HEK293 (cell line): ENCODE measurements around the gene DCAF8.

ENCODE experiments used
- CTCF ChIA-PET: fragments of 350-600 bp; formaldehyde crosslinking; extraction: SDS; loops from one replicate; lab custom pipeline; 2021; ENCODE audit warnings: antibody characterized with exemption; lab: Yijun Ruan, JAX
- POLR2A ChIA-PET: fragments of 300-600 bp; formaldehyde crosslinking; extraction: SDS; loops from one replicate; lab custom pipeline; 2020; ENCODE audit warnings: antibody characterized with exemption, inconsistent platforms; lab: Yijun Ruan, JAX
- H3K27ac ChIP-seq: fragments of 200-500 bp; sonication (Bioruptor generic); 2 replicates; pipeline ENCODE4 v1.5.1; 2014; ENCODE audit warnings: low read depth, low read length, control low read depth, inconsistent platforms; ENCODE audit errors: extremely low read depth
- H3K36me3 ChIP-seq, 2 experiments: fragments of 200-500 bp in 1 of 2; sonication (Bioruptor generic) in 1 of 2; 1 replicate in 1 of 2; 2 replicates in 1 of 2; pipeline ENCODE4 v1.5.1; 2014 to 2017; ENCODE audit warnings: inconsistent platforms in 2 of 2, low read length in 2 of 2; ENCODE audit not compliant: control insufficient read depth in 2 of 2, insufficient read depth in 1 of 2
- H3K4me1 ChIP-seq: fragments of 200-500 bp; sonication (Bioruptor generic); 2 replicates; pipeline ENCODE4 v1.5.1; 2014; ENCODE audit warnings: mild to moderate bottlenecking, low read length, inconsistent platforms; ENCODE audit not compliant: control insufficient read depth, insufficient read depth
- H3K4me3 ChIP-seq: 2 replicates; pipeline ENCODE4 v1.5.1; 2011; ENCODE audit warnings: low read depth, mild to moderate bottlenecking, control low read depth, low read length, moderate library complexity
- H3K9me3 ChIP-seq: fragments of 200-500 bp; sonication (Bioruptor generic); 2 replicates; pipeline ENCODE4 v1.5.1; 2014; ENCODE audit warnings: low read depth, low read length, inconsistent platforms; ENCODE audit not compliant: control insufficient read depth, insufficient read depth
- SP2 ChIP-seq: fragments of 450-650 bp; formaldehyde crosslinking; IDR thresholded peaks from 2 replicates; pipeline ENCODE4 v1.5.1; 2016; ENCODE audit warnings: missing biosample characterization, missing genetic modification characterization
- ZIC2 ChIP-seq: fragments of 450-650 bp; formaldehyde crosslinking; IDR thresholded peaks from 2 replicates; pipeline ENCODE4 v1.5.1; 2016; ENCODE audit warnings: missing biosample characterization, missing genetic modification characterization
- ZNF16 ChIP-seq: fragments of 450-650 bp; formaldehyde crosslinking; IDR thresholded peaks from 2 replicates; pipeline ENCODE4 v1.5.1; 2016; ENCODE audit warnings: low read depth, missing biosample characterization, missing genetic modification characterization
- ZNF426 ChIP-seq: fragments of 450-650 bp; formaldehyde crosslinking; IDR thresholded peaks from 2 replicates; pipeline ENCODE4 v1.5.1; 2017; ENCODE audit warnings: missing biosample characterization, missing genetic modification characterization, mild to moderate bottlenecking, inconsistent platforms, moderate library complexity
- ZNF664 ChIP-seq: fragments of 450-650 bp; formaldehyde crosslinking; IDR thresholded peaks from 2 replicates; pipeline ENCODE4 v1.5.1; 2016; ENCODE audit warnings: missing biosample characterization, missing genetic modification characterization
- ZNF707 ChIP-seq: fragments of 450-650 bp; formaldehyde crosslinking; IDR thresholded peaks from 2 replicates; pipeline ENCODE4 v1.5.1; 2016; ENCODE audit warnings: missing biosample characterization, missing genetic modification characterization
- ZNF768 ChIP-seq: fragments of 450-650 bp; formaldehyde crosslinking; IDR thresholded peaks from 2 replicates; pipeline ENCODE4 v1.5.1; 2018; ENCODE audit warnings: missing biosample characterization, mild to moderate bottlenecking, missing genetic modification characterization
- ZNF792 ChIP-seq: fragments of 450-650 bp; formaldehyde crosslinking; IDR thresholded peaks from 2 replicates; pipeline ENCODE4 v1.5.1; 2016; ENCODE audit warnings: missing biosample characterization, missing genetic modification characterization
- TF ChIP-seq, protein P1 (sequence below): fragments of 450-650 bp; formaldehyde crosslinking; IDR thresholded peaks from 2 replicates; pipeline ENCODE4 v1.5.1; 2016; ENCODE audit warnings: missing biosample characterization, missing genetic modification characterization
- TF ChIP-seq, protein P2 (sequence below): fragments of 450-650 bp; formaldehyde crosslinking; IDR thresholded peaks from 2 replicates; pipeline ENCODE4 v1.5.1; 2016; ENCODE audit warnings: missing biosample characterization, missing genetic modification characterization, borderline replicate concordance
- TF ChIP-seq, protein P3 (sequence below): fragments of 450-650 bp; formaldehyde crosslinking; IDR thresholded peaks from 2 replicates; pipeline ENCODE4 v1.5.1; 2017; ENCODE audit warnings: missing biosample characterization, missing genetic modification characterization
- TF ChIP-seq, protein P4 (sequence below): fragments of 450-650 bp; formaldehyde crosslinking; IDR thresholded peaks from 2 replicates; pipeline ENCODE4 v1.5.1; 2016; ENCODE audit warnings: missing biosample characterization, missing genetic modification characterization
- TF ChIP-seq, protein P5 (sequence below): fragments of 450-650 bp; formaldehyde crosslinking; IDR thresholded peaks from 2 replicates; pipeline ENCODE4 v1.5.1; 2017; ENCODE audit warnings: missing biosample characterization, missing genetic modification characterization

The DCAF8 gene

DNA sequence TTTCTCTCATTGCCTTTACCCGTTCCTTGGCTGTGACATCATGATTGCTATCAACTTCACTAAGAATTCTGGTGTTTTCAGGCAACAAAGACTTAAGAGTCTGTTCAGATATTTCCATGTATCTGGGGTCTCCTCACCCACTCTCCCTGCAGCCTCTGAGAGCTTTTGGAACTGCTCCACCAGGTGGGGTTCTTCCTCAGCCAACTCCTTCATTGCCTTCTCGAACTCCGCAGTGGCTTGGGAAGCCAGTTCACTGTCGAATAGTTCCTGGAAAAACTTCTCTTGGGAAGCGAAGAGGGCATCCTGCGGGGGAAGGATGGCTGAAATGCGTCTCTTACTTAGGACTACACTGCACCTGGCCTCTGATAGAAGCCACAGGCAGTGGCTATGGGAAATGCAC lies 20.5 kb upstream of the DCAF8 start (continued):
- TF ChIP-seq, protein P1, sequence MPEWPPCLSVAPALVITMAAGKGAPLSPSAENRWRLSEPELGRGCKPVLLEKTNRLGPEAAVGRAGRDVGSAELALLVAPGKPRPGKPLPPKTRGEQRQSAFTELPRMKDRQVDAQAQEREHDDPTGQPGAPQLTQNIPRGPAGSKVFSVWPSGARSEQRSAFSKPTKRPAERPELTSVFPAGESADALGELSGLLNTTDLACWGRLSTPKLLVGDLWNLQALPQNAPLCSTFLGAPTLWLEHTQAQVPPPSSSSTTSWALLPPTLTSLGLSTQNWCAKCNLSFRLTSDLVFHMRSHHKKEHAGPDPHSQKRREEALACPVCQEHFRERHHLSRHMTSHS, result no peak
- TF ChIP-seq ZNF16 (tag by site-specific recombination) (no peak), ZNF707 (tag by site-specific recombination) (no peak)
- TF ChIP-seq, all 188 proteins: peak for 0

DNA sequence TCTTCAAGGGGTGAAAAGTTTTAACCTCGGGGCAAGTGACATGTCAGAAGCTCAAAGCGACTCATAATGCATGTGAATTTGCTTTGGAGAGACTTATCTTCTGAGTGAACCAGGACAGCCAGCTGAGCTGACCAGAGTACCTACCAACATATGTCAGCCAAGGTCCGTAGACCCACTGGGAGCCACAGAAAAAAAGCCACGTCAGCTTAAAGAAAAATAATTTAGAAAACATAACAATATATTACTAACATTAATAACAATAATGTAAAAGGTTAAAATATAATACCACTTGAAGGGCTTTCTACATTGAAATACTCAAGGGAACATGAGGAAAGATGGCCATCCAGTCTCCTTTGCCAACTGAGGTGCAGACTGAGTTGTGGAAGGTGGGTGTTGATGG lies 15.6 kb upstream of the DCAF8 start:
- ChIA-PET POLR2A (no interaction called here), CTCF (interaction anchor here (4.8 kb wide), 1 partner anchor 13 kb away, joined by 26 read pairs; no protein-coding TSS in a partner anchor)
- no peak overlapping the region for H3K4me3 ChIP-seq
- H3K27ac ChIP-seq, result no peak overlapping the region
- no peak for TF ChIP-seq ZNF792 (tag by site-specific recombination)
- TF ChIP-seq, protein P2, sequence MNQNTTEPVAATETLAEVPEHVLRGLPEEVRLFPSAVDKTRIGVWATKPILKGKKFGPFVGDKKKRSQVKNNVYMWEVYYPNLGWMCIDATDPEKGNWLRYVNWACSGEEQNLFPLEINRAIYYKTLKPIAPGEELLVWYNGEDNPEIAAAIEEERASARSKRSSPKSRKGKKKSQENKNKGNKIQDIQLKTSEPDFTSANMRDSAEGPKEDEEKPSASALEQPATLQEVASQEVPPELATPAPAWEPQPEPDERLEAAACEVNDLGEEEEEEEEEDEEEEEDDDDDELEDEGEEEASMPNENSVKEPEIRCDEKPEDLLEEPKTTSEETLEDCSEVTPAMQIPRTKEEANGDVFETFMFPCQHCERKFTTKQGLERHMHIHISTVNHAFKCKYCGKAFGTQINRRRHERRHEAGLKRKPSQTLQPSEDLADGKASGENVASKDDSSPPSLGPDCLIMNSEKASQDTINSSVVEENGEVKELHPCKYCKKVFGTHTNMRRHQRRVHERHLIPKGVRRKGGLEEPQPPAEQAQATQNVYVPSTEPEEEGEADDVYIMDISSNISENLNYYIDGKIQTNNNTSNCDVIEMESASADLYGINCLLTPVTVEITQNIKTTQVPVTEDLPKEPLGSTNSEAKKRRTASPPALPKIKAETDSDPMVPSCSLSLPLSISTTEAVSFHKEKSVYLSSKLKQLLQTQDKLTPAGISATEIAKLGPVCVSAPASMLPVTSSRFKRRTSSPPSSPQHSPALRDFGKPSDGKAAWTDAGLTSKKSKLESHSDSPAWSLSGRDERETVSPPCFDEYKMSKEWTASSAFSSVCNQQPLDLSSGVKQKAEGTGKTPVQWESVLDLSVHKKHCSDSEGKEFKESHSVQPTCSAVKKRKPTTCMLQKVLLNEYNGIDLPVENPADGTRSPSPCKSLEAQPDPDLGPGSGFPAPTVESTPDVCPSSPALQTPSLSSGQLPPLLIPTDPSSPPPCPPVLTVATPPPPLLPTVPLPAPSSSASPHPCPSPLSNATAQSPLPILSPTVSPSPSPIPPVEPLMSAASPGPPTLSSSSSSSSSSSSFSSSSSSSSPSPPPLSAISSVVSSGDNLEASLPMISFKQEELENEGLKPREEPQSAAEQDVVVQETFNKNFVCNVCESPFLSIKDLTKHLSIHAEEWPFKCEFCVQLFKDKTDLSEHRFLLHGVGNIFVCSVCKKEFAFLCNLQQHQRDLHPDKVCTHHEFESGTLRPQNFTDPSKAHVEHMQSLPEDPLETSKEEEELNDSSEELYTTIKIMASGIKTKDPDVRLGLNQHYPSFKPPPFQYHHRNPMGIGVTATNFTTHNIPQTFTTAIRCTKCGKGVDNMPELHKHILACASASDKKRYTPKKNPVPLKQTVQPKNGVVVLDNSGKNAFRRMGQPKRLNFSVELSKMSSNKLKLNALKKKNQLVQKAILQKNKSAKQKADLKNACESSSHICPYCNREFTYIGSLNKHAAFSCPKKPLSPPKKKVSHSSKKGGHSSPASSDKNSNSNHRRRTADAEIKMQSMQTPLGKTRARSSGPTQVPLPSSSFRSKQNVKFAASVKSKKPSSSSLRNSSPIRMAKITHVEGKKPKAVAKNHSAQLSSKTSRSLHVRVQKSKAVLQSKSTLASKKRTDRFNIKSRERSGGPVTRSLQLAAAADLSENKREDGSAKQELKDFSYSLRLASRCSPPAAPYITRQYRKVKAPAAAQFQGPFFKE (tag by site-specific recombination), result no peak
- TF ChIP-seq, protein P3, sequence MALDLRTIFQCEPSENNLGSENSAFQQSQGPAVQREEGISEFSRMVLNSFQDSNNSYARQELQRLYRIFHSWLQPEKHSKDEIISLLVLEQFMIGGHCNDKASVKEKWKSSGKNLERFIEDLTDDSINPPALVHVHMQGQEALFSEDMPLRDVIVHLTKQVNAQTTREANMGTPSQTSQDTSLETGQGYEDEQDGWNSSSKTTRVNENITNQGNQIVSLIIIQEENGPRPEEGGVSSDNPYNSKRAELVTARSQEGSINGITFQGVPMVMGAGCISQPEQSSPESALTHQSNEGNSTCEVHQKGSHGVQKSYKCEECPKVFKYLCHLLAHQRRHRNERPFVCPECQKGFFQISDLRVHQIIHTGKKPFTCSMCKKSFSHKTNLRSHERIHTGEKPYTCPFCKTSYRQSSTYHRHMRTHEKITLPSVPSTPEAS (tag by site-specific recombination), result no peak
- TF ChIP-seq, protein P4, sequence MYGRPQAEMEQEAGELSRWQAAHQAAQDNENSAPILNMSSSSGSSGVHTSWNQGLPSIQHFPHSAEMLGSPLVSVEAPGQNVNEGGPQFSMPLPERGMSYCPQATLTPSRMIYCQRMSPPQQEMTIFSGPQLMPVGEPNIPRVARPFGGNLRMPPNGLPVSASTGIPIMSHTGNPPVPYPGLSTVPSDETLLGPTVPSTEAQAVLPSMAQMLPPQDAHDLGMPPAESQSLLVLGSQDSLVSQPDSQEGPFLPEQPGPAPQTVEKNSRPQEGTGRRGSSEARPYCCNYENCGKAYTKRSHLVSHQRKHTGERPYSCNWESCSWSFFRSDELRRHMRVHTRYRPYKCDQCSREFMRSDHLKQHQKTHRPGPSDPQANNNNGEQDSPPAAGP, result no peak
- no peak for TF ChIP-seq ZNF664 (tag by site-specific recombination)
- TF ChIP-seq, protein P5, sequence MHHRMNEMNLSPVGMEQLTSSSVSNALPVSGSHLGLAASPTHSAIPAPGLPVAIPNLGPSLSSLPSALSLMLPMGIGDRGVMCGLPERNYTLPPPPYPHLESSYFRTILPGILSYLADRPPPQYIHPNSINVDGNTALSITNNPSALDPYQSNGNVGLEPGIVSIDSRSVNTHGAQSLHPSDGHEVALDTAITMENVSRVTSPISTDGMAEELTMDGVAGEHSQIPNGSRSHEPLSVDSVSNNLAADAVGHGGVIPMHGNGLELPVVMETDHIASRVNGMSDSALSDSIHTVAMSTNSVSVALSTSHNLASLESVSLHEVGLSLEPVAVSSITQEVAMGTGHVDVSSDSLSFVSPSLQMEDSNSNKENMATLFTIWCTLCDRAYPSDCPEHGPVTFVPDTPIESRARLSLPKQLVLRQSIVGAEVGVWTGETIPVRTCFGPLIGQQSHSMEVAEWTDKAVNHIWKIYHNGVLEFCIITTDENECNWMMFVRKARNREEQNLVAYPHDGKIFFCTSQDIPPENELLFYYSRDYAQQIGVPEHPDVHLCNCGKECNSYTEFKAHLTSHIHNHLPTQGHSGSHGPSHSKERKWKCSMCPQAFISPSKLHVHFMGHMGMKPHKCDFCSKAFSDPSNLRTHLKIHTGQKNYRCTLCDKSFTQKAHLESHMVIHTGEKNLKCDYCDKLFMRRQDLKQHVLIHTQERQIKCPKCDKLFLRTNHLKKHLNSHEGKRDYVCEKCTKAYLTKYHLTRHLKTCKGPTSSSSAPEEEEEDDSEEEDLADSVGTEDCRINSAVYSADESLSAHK (tag by site-specific recombination), result no peak
- no peak for TF ChIP-seq SP2
- no peak for TF ChIP-seq ZNF768 (tag by site-specific recombination)
- TF ChIP-seq ZIC2, result no peak
- TF ChIP-seq ZNF426 (tag by site-specific recombination), result no peak
- TF ChIP-seq, all 188 proteins: peak for 0
- H3K4me1 ChIP-seq, result no peaks in the 10 kb centered on the region
- H3K9me3 ChIP-seq, result no peaks in the 10 kb centered on the region
- peaks cover 20 to 69% of the 10 kb centered on the region in 2 experiments for H3K36me3 ChIP-seq
